GM23338 (cell line): ENCODE results near the gene BCL2. TPM values are rescaled to one million over a fixed set of nuclear protein-coding genes. Genes with fewer than 3 reads are reported as not detected.

ENCODE experiments used
- ATAC-seq: fragments of 200-7000 bp; cut with Tn5 transposase; 3 replicates; pipeline ENCODE4 v1.9.1; 2020
- DNase-seq: peaks from one replicate; pipeline ENCODE4 v3.0.0-alpha.2; 2015; ENCODE audit warnings: low spot score
- H2AFZ ChIP-seq: fragments of 200-600 bp; sonication (generic); 2 replicates; pipeline ENCODE4 v1.8.0; 2016; ENCODE audit warnings: antibody characterized with exemption, mild to moderate bottlenecking, moderate library complexity
- H3F3A ChIP-seq: fragments of 200-600 bp; sonication (generic); replicated peaks from 2 replicates; pipeline ENCODE4 v1.8.0; 2017; ENCODE audit warnings: antibody characterized with exemption, mixed run types, low read depth
- H3K27ac ChIP-seq: fragments of 200-600 bp; sonication (generic); 2 replicates; pipeline ENCODE4 v1.6.1; 2016; ENCODE audit warnings: low read depth
- H3K27me3 ChIP-seq: fragments of 200-600 bp; sonication (generic); 2 replicates; pipeline ENCODE4 v1.8.0; 2016; ENCODE audit warnings: mild to moderate bottlenecking, mixed run types, moderate library complexity; ENCODE audit not compliant: insufficient read depth
- H3K36me3 ChIP-seq: fragments of 200-600 bp; sonication (generic); 2 replicates; pipeline ENCODE4 v1.8.0; 2016; ENCODE audit warnings: mild to moderate bottlenecking; ENCODE audit not compliant: insufficient read depth
- H3K4me1 ChIP-seq: fragments of 200-600 bp; sonication (generic); 2 replicates; pipeline ENCODE4 v1.8.0; 2016; ENCODE audit warnings: mild to moderate bottlenecking, moderate library complexity; ENCODE audit not compliant: insufficient read depth
- H3K4me2 ChIP-seq: fragments of 200-600 bp; sonication (generic); 2 replicates; pipeline ENCODE4 v1.7.1; 2017; ENCODE audit warnings: mixed run types
- H3K4me3 ChIP-seq: fragments of 200-600 bp; sonication (generic); 2 replicates; pipeline ENCODE4 v1.6.1; 2016; ENCODE audit warnings: mixed run types
- H3K79me2 ChIP-seq: fragments of 200-600 bp; sonication (generic); replicated peaks from 2 replicates; pipeline ENCODE4 v1.8.0; 2017; ENCODE audit warnings: mild to moderate bottlenecking; ENCODE audit not compliant: insufficient read depth
- H3K9me2 ChIP-seq: fragments of 200-600 bp; sonication (generic); 2 replicates; pipeline ENCODE4 v1.8.0; 2017; ENCODE audit not compliant: insufficient read depth
- H4K20me1 ChIP-seq: fragments of 200-600 bp; sonication (generic); replicated peaks from 2 replicates; pipeline ENCODE4 v1.8.0; 2017; ENCODE audit warnings: mild to moderate bottlenecking; ENCODE audit not compliant: insufficient read depth
- H3K27ac Mint-ChIP-seq: 2 replicates; pipeline ENCODE4 v1.8.0; 2020; ENCODE audit warnings: inconsistent platforms, mild to moderate bottlenecking, moderate library complexity, mixed read lengths
- H3K27me3 Mint-ChIP-seq: 3 replicates; pipeline ENCODE4 v1.8.0; 2022; ENCODE audit warnings: low read depth, mild to moderate bottlenecking, moderate library complexity, mixed read lengths, inconsistent platforms; ENCODE audit not compliant: insufficient read depth, poor library complexity
- H3K36me3 Mint-ChIP-seq: 3 replicates; pipeline ENCODE4 v1.8.0; 2021; ENCODE audit warnings: low read depth, mild to moderate bottlenecking, inconsistent platforms, moderate library complexity, mixed read lengths
- H3K4me1 Mint-ChIP-seq: 3 replicates; pipeline ENCODE4 v1.8.0; 2020; ENCODE audit warnings: mild to moderate bottlenecking, inconsistent platforms, mixed read lengths
- H3K4me3 Mint-ChIP-seq: 3 replicates; pipeline ENCODE4 v1.8.0; 2021; ENCODE audit warnings: moderate library complexity, mild to moderate bottlenecking, inconsistent platforms, mixed read lengths
- H3K9me3 Mint-ChIP-seq: 3 replicates; pipeline ENCODE4 v1.8.0; 2020; ENCODE audit warnings: moderate library complexity, mild to moderate bottlenecking, inconsistent platforms, mixed read lengths
- EZH2 ChIP-seq: fragments of 200-600 bp; sonication (generic); IDR thresholded peaks from one replicate; pipeline ENCODE4 v1.8.0; 2017; ENCODE audit warnings: antibody characterized with exemption, mild to moderate bottlenecking, low read depth; ENCODE audit not compliant: unreplicated experiment
- NANOG ChIP-seq: IDR thresholded peaks from 2 replicates; pipeline ENCODE4 v1.6.1; 2016; ENCODE audit warnings: antibody characterized with exemption, borderline replicate concordance
- STAT1 ChIP-seq: IDR thresholded peaks from one replicate; pipeline ENCODE4 v1.6.1; 2016; ENCODE audit warnings: antibody characterized with exemption; ENCODE audit not compliant: unreplicated experiment
- ZNF114 ChIP-seq: fragments of 250-450 bp; sonication (Bioruptor Pico); IDR thresholded peaks from 2 replicates; pipeline ENCODE4 v1.5.0; 2020; ENCODE audit warnings: mild to moderate bottlenecking, moderate library complexity
- ZNF331 ChIP-seq: fragments of 250-450 bp; sonication (Bioruptor Pico); IDR thresholded peaks from 2 replicates; pipeline ENCODE4 v1.5.0; 2020; ENCODE audit warnings: low read depth, mild to moderate bottlenecking, moderate library complexity
- polyA plus RNA-seq: library from polyadenylated mRNA; unstranded; fragments of >200 nt; fragmentation: Nextera tagmentation; extraction: Ambion mirVana; gene quantifications from 2 replicates; pipeline ENCODE4 v1.2.1, GENCODE V29; 2016
- total RNA-seq: library from RNA; depleted of rRNA; stranded (reverse); fragments of >200 nt; shearing (Covaris generic); gene quantifications from 2 replicates; pipeline ENCODE4 v1.2.3, GENCODE V29; 2014
- TF ChIP-seq, protein P1 (sequence below): IDR thresholded peaks from one replicate; pipeline ENCODE4 v1.6.1; 2018; ENCODE audit warnings: antibody characterized with exemption; ENCODE audit not compliant: unreplicated experiment
- TF ChIP-seq, protein P2 (sequence below), 2 experiments: fragments of 200-600 bp in 1 of 2; sonication (generic) in 1 of 2; conservative IDR thresholded peaks; 2 replicates each; pipeline versions ENCODE4 v1.5.1 to v1.6.1; 2016 to 2017; ENCODE audit warnings: antibody characterized with exemption in 2 of 2, low read depth in 2 of 2, mild to moderate bottlenecking in 2 of 2, moderate library complexity in 1 of 2

Gene BCL2
- total and polyA plus RNA-seq, 2 experiments from 2014 or later: 1.2 to 4.0 TPM

- TF ChIP-seq, protein P1, sequence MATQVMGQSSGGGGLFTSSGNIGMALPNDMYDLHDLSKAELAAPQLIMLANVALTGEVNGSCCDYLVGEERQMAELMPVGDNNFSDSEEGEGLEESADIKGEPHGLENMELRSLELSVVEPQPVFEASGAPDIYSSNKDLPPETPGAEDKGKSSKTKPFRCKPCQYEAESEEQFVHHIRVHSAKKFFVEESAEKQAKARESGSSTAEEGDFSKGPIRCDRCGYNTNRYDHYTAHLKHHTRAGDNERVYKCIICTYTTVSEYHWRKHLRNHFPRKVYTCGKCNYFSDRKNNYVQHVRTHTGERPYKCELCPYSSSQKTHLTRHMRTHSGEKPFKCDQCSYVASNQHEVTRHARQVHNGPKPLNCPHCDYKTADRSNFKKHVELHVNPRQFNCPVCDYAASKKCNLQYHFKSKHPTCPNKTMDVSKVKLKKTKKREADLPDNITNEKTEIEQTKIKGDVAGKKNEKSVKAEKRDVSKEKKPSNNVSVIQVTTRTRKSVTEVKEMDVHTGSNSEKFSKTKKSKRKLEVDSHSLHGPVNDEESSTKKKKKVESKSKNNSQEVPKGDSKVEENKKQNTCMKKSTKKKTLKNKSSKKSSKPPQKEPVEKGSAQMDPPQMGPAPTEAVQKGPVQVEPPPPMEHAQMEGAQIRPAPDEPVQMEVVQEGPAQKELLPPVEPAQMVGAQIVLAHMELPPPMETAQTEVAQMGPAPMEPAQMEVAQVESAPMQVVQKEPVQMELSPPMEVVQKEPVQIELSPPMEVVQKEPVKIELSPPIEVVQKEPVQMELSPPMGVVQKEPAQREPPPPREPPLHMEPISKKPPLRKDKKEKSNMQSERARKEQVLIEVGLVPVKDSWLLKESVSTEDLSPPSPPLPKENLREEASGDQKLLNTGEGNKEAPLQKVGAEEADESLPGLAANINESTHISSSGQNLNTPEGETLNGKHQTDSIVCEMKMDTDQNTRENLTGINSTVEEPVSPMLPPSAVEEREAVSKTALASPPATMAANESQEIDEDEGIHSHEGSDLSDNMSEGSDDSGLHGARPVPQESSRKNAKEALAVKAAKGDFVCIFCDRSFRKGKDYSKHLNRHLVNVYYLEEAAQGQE: no peak
- TF ChIP-seq, protein P2, sequence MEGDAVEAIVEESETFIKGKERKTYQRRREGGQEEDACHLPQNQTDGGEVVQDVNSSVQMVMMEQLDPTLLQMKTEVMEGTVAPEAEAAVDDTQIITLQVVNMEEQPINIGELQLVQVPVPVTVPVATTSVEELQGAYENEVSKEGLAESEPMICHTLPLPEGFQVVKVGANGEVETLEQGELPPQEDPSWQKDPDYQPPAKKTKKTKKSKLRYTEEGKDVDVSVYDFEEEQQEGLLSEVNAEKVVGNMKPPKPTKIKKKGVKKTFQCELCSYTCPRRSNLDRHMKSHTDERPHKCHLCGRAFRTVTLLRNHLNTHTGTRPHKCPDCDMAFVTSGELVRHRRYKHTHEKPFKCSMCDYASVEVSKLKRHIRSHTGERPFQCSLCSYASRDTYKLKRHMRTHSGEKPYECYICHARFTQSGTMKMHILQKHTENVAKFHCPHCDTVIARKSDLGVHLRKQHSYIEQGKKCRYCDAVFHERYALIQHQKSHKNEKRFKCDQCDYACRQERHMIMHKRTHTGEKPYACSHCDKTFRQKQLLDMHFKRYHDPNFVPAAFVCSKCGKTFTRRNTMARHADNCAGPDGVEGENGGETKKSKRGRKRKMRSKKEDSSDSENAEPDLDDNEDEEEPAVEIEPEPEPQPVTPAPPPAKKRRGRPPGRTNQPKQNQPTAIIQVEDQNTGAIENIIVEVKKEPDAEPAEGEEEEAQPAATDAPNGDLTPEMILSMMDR (conservative IDR thresholded peaks at IDR 0.05; ENCODE audit: low read depth in 2 of 2): no peak
- no peak for TF ChIP-seq EZH2
These were observed 30.7 kb upstream of the BCL2 start (continued) for GRCh38 chr18:63350230-63350629.

DNA sequence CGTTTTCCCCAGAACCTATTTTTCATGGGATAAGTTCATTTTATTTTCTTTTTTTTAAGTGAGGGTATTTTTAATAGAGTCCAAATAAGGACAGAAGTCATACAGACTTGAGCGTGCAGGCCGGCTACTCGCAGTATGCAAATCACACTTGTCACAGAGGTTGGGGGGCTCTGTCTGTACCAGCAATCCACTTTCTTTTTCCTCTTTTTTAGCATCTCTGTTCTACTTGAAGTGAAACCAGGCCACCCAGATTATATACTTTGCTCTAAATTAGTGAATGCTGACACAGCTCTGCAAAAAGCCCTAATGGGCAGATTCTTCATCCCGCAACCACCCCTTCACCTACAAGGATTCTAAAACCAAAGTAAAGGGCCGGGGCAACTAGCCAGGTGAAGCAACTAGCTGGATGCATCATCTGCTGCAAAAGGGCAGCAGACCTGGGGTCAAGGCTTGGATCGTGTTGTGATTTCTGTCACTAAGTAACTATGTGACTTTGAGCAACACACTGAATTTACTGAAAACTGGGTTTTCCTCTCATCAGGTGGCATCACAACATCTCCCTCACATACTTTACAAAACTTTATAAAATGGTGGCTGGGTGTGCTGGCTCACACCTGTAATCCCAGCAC lies 29.1 kb upstream of the BCL2 start:
- H3K4me3 Mint-ChIP-seq: no peak overlapping the region
- Histone ChIP-seq H3F3A (no peaks in the 10 kb centered on the region), H3K4me2 (no peak overlapping the region), H3K4me3 (no peak overlapping the region), H2AFZ (no peak overlapping the region), H3K27me3 (no peaks in the 10 kb centered on the region), H3K36me3 (peaks cover 31% of the 10 kb centered on the region), H3K27ac (no peak overlapping the region), H3K9me2 (no peaks in the 10 kb centered on the region), H4K20me1 (no peaks in the 10 kb centered on the region; the same call in 1 of the 2 replicates), H3K4me1 (no peaks in the 10 kb centered on the region), H3K79me2 (no peaks in the 10 kb centered on the region)
- TF ChIP-seq ZNF331 (CRISPR knock-in tag) (no peak), ZNF114 (CRISPR knock-in tag) (no peak), NANOG (no peak), STAT1 (no peak)
- no peak for DNase-seq
- peaks cover 58% of the 10 kb centered on the region for H3K36me3 Mint-ChIP-seq
- H3K27ac Mint-ChIP-seq: no peak overlapping the region
- ATAC-seq: no peak
- no peaks in the 10 kb centered on the region for H3K4me1 Mint-ChIP-seq
- H3K9me3 Mint-ChIP-seq: no peaks in the 10 kb centered on the region
- no peaks in the 10 kb centered on the region for H3K27me3 Mint-ChIP-seq
